ENCODE measurements around the gene C2CD4C.

Gene C2CD4C

GRCh38 chr19:439167-439900, 30.4 kb upstream of the C2CD4C start:
- Histone ChIP-seq H3K9ac (no peak overlapping the region), H4K20me1 (no peaks in the 10 kb centered on the region; a peak in 1 of 22 replicates), H3K27ac (no peak overlapping the region), H3K36me3 (no peaks in the 10 kb centered on the region), H3K9me3 (replicated peaks in 1 of 11) (peaks cover 0 to 6% (median 0%) of the 10 kb centered on the region in 11 experiments; a peak in 3 of 22 replicates), H3K4me1 (peaks cover 4 to 12% (median 7%) of the 10 kb centered on the region in 10 experiments; a peak in 15 of 20 replicates), H3K4me3 (no peak overlapping the region), H3K4me2 (no peak overlapping the region), H3K27me3 (no peaks in the 10 kb centered on the region)
- no peak for TF ChIP-seq Cebpa-rat (IDR thresholded peaks at IDR 0.05)

- Histone ChIP-seq H3K27me3 (no peaks in the 10 kb centered on the region), H3K4me3 (no peak overlapping the region), H3K27ac (no peak overlapping the region), H3K4me1 (peaks cover 4 to 12% (median 7%) of the 10 kb centered on the region in 10 experiments; a peak in 15 of 20 replicates), H3K9me3 (replicated peaks in 1 of 11) (peaks cover 0 to 9% (median 0%) of the 10 kb centered on the region in 11 experiments; a peak in 3 of 22 replicates), H3K36me3 (no peaks in the 10 kb centered on the region), H3K9ac (no peak overlapping the region), H3K4me2 (no peak overlapping the region), H4K20me1 (no peaks in the 10 kb centered on the region; a peak in 1 of 22 replicates)
- TF ChIP-seq Cebpa-rat (IDR thresholded peaks at IDR 0.05): no peak
These were observed 29.5 kb upstream of the C2CD4C start for GRCh38 chr19:438416-438958.

- H3K9me3 ChIP-seq (replicated peaks in 1 of 11): peaks cover 0 to 9% (median 0%) of the 10 kb centered on the region in 11 experiments; a peak in 3 of 22 replicates
- no peak overlapping the region for H3K4me2 ChIP-seq
These were observed 28.1 kb upstream of the C2CD4C start for GRCh38 chr19:437041-437440.

GRCh38 chr19:436413-436950, 27.5 kb upstream of the C2CD4C start:
- Histone ChIP-seq H3K9ac (no peak overlapping the region), H3K4me2 (no peak overlapping the region), H3K4me3 (no peak overlapping the region), H3K27me3 (no peaks in the 10 kb centered on the region), H4K20me1 (no peaks in the 10 kb centered on the region; a peak in 1 of 22 replicates), H3K9me3 (replicated peaks in 1 of 11) (peaks cover 0 to 5% (median 0%) of the 10 kb centered on the region in 11 experiments; a peak in 3 of 22 replicates), H3K36me3 (no peaks in the 10 kb centered on the region), H3K27ac (no peak overlapping the region), H3K4me1 (peaks cover 4 to 12% (median 7%) of the 10 kb centered on the region in 10 experiments; a peak in 15 of 20 replicates)
- no peak for TF ChIP-seq Cebpa-rat (IDR thresholded peaks at IDR 0.05)

More at GRCh38 chr19:437041-437440, 28.1 kb upstream of the C2CD4C start:
- Histone ChIP-seq H4K20me1 (no peaks in the 10 kb centered on the region; a peak in 1 of 22 replicates), H3K4me3 (no peak overlapping the region), H3K27ac (no peak overlapping the region), H3K27me3 (no peaks in the 10 kb centered on the region), H3K4me1 (peaks cover 4 to 12% (median 7%) of the 10 kb centered on the region in 10 experiments; a peak in 15 of 20 replicates), H3K9ac (no peak overlapping the region), H3K36me3 (no peaks in the 10 kb centered on the region)
- TF ChIP-seq Cebpa-rat (IDR thresholded peaks at IDR 0.05): no peak

- Histone ChIP-seq H3K4me1 (peaks cover under 1 to 6% (median 2%) of the 10 kb centered on the region in 10 experiments; a peak in 15 of 20 replicates), H3K4me3 (no peak overlapping the region), H3K9me3 (replicated peaks in 1 of 11) (peaks cover 2 to 8% (median 3%) of the 10 kb centered on the region in 11 experiments), H3K27me3 (no peaks in the 10 kb centered on the region), H3K36me3 (no peaks in the 10 kb centered on the region), H4K20me1 (no peaks in the 10 kb centered on the region; a peak in 1 of 22 replicates), H3K4me2 (no peak overlapping the region), H3K27ac (no peak overlapping the region), H3K9ac (no peak overlapping the region)
- TF ChIP-seq Cebpa-rat (IDR thresholded peaks at IDR 0.05): no peak
These were observed 26.9 kb upstream of the C2CD4C start for GRCh38 chr19:435707-436412.

GRCh38 chr19:435056-435706, 26.2 kb upstream of the C2CD4C start:
- no peaks in the 10 kb centered on the region for H3K27me3 ChIP-seq
- H3K9me3 ChIP-seq (replicated peaks in 1 of 11): peaks cover 9 to 14% (median 10%) of the 10 kb centered on the region in 11 experiments
- TF ChIP-seq Cebpa-rat (IDR thresholded peaks at IDR 0.05): no peak
- H4K20me1 ChIP-seq: no peaks in the 10 kb centered on the region; a peak in 1 of 22 replicates
- H3K4me3 ChIP-seq: no peak overlapping the region
- H3K4me1 ChIP-seq: peaks cover 0 to 4% (median 0%) of the 10 kb centered on the region in 10 experiments; a peak in 1 of 20 replicates
- H3K36me3 ChIP-seq: no peaks in the 10 kb centered on the region
- H3K27ac ChIP-seq: no peak overlapping the region
- no peak overlapping the region for H3K9ac ChIP-seq
- no peak overlapping the region for H3K4me2 ChIP-seq

GRCh38 chr19:434152-434960, 25.4 kb upstream of the C2CD4C start:
- Histone ChIP-seq H3K9me3 (replicated peaks in 1 of 11) (peaks cover 17 to 23% (median 18%) of the 10 kb centered on the region in 11 experiments), H3K27ac (no peak overlapping the region), H3K9ac (no peak overlapping the region), H3K27me3 (no peaks in the 10 kb centered on the region), H3K4me1 (peaks cover 0 to 4% (median 0%) of the 10 kb centered on the region in 10 experiments; a peak in 1 of 20 replicates), H4K20me1 (no peaks in the 10 kb centered on the region; a peak in 1 of 22 replicates), H3K4me2 (no peak overlapping the region), H3K4me3 (no peak overlapping the region), H3K36me3 (no peaks in the 10 kb centered on the region)
- no peak for TF ChIP-seq Cebpa-rat (IDR thresholded peaks at IDR 0.05)

- Histone ChIP-seq H3K27me3 (no peaks in the 10 kb centered on the region), H3K9me3 (replicated peaks in 1 of 11) (peaks cover 24 to 34% (median 28%) of the 10 kb centered on the region in 11 experiments), H3K36me3 (no peaks in the 10 kb centered on the region), H3K4me2 (no peak overlapping the region), H4K20me1 (no peaks in the 10 kb centered on the region; a peak in 1 of 22 replicates), H3K27ac (no peak overlapping the region), H3K4me3 (no peak overlapping the region), H3K4me1 (peaks cover 0 to 6% (median 4%) of the 10 kb centered on the region in 10 experiments; a peak in 5 of 20 replicates), H3K9ac (no peak overlapping the region)
- no peak for TF ChIP-seq Cebpa-rat (IDR thresholded peaks at IDR 0.05)
These were observed 21.8 kb upstream of the C2CD4C start for GRCh38 chr19:430701-431100.

Measured in BLaER1 treated with 17β-estradiol and CSF1 and Interleukin-3, amounts not matched to agents 10 nM and 100 nM (cell line).